ENCODE results near the gene ERCC6L.
"Not testable (repeated sequence)": the region's sequence is repeated elsewhere in the genome, so short reads cannot be mapped to it uniquely, and the experiment has no call there.

Gene ERCC6L

DNA sequence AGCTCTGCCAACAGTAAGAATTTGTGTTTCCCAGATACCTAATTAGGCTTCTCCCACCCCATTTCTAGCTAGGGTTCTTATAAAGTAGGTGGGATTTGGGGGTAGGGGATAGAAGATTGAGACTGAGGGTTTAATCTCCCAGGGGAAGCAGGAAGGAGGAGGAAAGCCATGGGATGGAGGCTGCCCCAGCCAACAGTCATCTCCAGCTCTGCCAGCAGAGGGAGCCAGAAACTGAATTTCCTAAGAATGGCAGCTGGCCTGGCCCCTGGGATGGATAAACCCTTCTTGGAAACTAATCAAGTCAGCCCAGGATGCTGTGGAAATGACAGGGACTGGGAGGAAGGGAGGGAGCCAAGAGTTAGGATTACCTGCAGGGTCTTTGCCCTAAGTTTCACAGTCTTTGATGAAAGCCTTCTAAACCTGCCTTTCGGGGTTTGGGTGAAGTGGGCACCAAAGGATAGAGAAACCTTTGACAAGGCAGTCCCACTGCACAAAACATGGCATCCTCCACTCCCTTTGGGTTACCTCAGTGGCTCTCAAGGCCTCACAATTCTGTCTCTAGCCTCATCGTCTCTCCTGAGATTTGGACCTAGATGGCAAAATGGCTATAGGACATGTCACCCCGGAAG is 6.7 kb upstream of the ERCC6L start:
- peak; percentile 29 for DNase-seq

DNA sequence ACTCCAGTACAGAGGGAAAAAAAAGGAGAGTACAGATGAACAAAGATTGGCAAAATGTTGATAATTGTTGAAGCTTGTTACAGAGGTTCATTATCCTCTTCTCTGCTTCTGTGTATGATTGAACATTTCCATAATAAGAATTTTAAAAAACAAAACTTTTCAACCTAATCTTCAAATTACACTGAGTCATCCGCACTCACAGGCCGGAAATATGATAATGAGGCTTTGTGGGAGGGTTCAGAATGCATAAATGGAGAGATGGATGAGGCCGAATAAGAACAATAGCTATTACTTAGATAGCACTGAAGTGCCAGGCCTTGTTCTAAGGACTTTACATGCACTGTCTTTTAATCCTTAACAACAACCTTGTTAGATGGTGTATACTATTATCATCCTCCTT is 4.6 kb upstream of the ERCC6L start:
- DNase-seq = no peak

DNA sequence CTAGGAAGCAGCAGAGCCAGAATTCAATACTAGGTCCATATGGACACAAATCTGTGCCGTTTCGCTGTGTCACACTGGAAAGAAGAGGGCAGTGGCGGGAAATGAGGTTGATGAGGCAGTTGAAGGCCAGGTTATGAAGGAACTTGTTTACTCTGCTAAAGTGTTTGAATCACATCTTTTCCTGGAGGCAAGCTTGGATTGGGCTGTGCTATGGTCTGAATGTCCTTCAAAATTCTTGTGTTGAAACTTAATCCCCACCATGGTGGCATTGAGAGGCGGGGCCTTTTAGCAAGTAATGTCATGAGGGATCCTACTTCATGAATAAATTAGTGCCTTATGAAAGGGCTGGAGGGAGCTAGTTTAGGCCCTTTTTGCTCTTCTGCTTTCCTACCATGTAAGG is 2.1 kb upstream of the ERCC6L start:
- no peak for DNase-seq

DNA sequence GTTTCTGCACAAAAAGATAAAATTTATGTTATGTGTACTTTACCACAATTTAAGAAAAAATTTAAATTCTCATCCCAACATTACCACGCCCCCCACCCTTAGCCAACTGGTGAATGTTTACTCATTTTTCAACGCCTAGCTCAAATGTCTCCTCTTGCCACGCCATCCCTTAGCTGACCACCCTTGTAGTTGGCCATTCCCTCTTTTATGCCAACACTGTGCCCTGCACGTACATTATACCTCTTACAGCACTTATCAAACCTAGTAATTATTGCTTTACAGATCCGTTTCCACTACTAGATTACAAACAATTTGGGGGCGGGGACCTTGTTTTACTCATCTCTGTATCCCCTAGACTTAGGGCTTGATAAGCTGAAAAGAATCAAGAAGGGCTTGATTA is 644 bp downstream of the ERCC6L start:
- no peak for DNase-seq

DNA sequence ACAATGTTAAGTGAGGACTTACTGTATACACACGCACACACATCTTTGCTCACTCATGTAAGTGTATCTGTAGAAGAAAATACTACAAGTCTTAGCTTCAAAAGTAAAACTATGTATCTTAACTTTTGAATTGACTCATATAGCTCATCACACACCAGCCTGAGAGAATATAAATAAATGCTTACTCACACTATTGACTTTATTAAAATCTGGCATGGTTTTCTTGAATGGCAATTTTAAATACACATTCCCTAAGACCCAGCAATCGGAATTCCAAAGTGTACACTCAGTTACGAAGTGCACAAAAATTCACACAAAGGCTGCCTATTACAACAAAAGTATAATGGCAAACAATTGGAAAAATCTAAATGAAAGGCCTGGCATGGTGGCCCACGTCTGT is 2.0 kb downstream of the ERCC6L start:
- DNase-seq = no peak

DNA sequence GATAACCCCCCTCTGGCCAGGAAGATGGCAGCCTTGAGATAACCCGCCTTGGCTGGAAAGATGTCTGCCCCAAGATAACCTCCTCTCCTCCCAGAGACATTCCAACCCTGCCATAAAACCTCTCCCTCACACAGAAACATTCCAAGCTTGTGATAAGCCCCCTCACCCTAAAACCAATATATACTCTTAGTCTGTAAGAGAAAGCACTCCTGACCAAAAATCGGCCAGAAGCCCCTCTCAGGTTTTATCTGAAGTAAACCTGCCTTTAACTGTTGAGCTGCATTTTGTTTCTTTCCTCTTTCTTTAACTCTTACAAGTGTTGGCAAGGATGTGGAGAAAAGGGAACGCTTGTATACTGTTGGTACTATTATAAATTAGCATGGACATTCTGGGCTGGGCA is 8.5 kb downstream of the ERCC6L start:
- DNase-seq = no peak

DNA sequence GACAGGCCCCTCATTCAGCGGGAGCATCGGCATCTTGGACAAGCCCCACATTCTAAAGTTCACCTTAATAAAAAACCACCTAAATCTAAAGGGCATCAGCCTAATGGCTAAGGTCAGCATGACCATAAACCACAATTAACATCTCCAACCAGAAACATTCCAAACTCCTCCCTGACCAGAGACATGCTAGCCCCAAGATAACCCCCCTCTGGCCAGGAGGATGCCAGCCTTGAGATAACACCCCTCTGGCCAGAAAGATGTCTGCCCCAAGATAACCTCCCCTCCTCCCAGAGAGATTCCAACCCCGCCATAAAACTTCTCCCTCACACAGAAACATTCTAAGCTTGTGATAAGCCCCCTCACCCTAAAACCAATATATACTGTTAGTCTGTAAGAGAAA is 18.5 kb downstream of the ERCC6L start:
- DNase-seq = not testable (repeated sequence)

DNA sequence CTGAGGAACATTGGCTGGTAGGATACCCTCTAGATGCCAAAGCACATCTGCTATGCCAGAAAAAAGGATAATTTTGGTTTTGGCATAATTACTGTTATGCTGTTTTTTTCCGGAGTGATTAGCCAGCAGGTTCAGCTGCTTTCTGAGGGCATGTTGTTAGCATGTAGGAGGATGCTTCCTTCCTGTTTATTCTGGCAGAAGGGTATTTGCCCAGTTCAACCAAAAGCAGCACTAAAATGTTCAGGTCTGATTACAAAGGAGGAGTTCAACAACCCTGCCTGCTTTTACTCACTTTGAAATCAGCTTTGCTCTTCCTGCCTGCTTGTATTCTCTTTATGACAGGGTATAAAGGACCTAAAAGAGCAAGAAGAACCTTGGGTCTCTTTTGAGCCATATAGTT is 21.9 kb downstream of the ERCC6L start:
- DNase-seq = no peak

DNA sequence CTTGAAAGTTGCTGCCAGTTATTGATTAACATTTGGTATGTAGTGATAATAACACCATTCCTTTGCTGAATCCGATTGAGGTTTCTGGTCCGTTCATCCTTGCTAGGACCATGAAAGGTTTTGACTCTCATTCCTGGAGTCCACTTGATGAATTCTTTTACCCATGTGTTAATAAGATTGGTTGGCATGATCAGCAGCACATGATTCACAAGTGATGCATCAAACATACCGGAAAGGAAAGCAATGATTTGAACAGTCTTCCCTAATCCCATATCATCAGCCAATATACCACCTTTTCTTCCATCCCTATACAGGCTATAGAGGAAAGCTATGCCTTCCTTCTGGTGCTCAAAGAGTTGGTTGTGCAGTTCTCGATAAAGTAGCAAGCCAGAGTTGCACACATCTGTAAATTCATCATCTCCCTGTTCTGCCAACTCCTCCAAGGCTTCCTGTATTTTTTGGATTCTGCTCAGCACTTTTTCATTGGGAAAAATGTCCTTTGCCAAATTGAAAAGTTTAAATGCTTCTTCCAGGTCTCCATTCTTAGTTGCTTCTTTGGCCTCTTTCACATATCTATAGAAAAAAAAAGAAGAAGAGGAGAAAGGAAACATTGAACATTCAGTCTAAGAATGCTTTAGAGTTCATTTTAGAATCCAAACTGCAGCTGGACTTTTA is 30.6 kb downstream of the ERCC6L start:
- no peak for DNase-seq

DNA sequence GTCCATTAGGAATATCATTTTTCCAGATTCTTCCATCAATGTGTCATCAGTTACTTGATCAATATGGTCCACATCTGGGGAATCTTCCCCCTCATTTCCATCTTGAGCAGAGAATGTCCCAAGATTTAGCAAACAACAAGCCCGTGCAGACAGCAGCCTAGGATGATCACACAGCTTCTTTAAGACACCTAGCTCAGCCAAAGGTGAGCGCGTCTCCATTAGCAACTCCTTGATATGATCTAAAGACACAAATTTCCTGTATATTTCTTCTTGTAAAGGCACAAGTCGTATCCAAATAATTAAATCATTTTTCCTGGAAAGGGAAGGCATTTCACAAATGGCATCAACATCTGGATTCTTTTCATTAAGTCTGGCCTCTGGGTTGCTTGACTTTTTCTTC is 31.5 kb downstream of the ERCC6L start:
- DNase-seq = no peak

DNA sequence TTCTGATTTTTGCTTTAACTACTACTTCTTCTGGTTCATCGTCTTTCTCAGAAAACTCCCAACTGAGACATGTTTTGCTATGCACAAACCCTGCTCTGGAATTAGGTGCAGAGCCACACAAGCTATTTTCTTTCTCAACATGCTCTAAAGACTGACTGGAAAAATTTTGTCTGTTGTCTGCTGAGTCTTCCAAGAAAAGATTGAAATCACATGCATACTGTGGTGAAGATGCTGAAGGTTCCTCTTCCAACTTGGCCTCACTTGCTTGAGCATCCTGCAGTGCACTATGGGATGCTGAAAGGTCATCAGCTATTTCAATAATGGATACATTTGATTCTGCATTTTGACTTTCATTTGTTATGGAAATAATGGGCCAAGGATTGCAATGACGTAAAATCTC is 33.1 kb downstream of the ERCC6L start:
- DNase-seq = no peak

DNA sequence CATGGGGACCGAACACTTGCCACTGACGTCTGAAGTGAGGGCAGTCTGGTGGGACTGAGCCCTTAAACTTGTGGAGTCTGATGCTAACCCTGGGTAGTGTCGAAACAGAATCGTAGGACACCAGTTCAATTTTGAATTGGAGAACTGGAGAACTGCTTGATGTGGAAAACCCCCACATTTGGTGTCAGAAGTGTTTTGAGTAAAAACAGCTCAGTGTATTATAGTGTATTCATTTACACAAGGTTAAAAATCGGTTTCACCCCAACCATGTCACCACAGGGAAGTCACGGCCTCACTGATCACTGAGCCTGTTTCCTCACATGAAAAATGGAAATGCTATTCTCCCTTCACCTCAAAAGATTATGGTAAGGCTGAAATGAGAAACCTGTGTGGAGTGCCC is 35.4 kb downstream of the ERCC6L start:
- DNase-seq = no peak

DNA sequence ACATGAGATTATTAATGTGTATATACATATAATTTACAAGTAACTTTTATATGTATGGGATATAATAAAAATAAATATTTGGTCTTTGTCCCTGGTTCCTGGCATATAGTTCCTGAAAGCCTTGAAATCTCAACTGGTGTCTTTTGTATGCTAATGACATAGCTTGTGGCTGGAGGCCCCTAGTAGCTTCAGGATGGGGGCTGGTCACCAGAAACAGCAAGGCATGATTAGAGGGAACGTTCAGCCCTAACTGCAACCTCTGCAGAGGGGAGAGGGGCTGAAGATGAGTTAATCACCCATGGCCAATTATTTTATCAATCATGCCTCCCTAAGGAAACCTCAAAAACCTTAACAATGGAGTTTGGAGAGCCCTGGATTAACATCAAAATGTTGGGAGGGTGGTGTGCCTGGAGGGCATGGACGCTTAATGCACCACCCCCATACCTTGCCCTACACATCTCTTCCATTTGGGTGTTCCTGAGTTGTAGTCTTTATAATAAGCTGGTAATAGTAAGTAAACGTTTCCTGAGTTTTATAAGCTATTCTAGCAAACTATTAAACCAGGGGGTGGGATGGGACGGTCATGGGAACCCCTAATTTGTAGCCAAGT is 35.9 kb downstream of the ERCC6L start:
- no peak for DNase-seq

DNA sequence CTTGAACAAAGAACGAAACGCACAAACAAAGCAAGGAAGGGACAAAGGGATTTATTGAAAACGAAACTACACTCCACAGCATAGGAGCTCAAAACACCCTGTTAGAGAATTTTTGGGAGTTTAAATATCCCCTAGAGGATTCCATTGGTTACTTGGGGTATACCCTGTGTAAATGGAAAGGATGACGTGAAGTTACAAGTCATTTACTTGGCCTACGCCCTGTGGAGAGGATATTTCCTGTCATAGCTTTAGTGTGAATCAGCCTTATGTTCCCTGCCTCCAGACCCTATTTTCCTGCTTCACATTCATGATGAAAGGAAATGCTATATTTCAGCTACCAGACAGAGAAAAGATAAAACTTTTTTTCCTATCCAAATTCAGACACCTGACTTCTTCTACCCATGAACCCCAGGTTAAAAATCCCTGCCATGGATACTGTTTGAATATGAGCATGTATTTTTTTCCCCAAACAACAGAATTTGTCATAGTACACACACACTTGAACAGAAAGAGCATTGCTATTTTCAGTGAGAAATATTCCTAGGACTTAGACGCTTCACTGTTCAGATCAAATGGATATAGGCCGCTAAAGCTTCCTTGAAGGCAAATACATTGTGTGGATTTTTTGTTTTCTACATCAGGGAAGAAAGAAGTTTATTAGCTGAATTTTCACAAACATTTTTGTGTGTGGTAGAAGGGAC is 36.8 kb downstream of the ERCC6L start:
- no peak for DNase-seq

DNA sequence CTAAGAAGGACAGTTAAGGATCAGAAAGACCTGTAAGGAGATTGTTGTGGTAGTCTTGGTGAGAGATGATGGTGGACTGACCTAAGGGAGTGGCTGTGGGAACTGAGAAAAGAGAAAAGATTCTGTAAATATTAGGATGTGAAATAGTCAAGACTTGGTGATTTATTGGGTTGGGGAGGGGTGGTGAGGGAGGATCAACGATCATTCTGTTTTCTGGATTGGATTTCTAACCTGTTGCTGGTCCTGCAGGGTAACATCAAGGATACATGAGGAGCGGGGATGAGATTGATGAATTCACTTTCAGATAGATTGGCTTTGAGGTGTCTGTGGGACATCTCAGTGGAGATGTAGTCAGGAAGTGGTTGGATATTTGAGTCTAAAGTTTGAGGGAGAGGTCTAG is 55.9 kb downstream of the ERCC6L start:
- no peak for DNase-seq

DNA sequence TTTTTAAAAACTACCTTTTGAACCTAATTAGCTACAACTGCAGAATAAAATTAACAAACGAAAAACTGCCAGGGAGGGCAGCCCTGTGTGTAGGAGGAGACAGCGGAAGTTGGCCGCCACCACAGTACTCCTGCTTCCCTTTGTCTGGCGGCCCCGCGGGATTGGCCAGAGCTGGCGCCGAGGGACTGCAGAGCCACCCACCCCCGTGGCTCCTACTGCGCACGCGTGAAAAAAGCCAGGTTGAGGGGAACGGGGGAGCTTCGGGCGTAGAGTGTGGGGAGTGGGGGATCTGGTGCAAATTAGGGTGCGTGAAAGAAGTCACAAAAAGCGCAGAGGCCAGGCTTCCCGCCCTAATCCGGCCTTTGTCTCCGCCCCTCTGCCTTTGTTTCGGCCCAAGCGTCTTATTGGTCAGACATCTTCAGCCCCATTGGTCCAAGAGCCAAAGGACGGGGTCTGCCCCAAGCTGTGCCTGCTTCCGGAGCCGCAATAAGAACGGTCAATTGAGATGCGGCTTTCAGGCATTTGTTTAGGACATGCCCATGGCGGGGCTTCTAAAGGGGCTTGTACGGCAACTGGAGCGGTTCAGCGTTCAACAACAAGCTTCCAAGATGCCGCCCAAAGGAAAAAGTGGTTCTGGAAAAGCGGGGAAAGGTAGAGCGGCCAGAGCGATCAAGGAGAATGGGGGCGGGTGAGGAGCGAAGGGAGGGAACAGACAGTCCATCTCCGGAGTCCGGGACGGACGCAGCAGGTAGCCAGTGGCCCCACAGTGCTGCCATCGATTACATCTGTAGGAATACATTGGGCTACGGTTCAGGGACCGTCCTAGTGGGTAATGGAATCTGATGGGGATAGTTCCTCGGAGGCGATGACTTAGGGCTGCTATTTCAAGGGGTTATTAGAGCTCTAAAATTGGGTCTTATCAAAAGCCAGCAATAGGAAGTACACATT is 57.4 kb downstream of the ERCC6L start, which contains the start of gene PIN4:
Gene PIN4 (plus strand): TSS at position 580 of the 948 bp plus-strand sequence. CDS start 29 bp downstream, at position 609.
- peak; percentile 76 for DNase-seq

DNA sequence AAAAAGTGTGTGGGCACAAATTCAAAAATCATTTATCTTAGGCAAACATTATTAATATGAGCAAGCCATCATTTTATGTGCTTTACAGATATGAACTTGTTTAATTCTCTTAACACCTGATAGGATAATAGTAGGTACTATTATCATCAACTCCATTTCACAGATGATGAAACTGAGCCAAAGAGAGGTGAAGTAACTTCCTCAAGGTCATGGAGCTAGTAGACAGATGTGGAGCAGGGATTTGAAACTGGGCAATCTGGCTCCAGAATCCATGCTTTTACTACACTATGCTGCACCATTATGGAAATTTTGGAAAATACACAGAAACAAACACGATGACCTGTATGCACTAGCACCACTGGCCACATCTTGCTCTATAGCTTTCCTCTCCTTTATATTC is 58.3 kb downstream of the ERCC6L start:
- DNase-seq = no peak

DNA sequence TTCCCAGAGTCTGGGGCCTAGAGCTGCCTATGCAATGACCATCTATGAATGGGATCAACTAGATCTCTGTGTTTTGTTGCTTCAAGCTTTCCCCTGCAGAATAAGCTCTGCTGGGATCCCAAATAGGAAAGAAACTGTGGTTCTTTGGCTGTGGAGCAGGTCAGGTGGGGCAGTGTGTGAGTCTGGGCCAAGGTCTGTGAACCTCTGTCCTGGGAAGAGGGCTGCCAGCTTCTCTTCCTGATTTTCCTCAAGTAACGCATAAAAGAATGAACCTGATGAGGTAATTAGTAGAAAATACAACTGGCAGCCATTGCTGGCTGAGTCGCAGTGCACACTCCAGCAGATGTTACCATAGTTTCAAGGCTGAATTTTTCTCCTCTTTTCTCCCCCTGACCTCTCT is 61.8 kb downstream of the ERCC6L start:
- DNase-seq = no peak

DNA sequence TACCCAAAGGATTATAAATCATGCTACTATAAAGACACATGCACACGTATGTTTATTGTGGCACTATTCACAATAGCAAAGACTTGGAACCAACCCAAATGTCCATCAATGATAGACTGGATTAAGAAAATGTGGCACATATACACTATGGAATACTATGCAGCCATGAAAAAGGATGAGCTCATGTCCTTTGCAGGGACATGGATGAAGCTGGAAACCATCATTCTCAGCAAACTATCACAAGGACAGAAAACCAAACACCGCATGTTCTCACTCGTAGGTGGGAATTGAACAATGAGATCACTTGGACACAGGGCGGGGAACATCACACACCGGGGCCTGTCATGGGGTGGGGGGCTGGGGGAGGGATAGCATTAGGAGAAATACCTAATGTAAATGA is 62.5 kb downstream of the ERCC6L start:
- not testable (repeated sequence) for DNase-seq

DNA sequence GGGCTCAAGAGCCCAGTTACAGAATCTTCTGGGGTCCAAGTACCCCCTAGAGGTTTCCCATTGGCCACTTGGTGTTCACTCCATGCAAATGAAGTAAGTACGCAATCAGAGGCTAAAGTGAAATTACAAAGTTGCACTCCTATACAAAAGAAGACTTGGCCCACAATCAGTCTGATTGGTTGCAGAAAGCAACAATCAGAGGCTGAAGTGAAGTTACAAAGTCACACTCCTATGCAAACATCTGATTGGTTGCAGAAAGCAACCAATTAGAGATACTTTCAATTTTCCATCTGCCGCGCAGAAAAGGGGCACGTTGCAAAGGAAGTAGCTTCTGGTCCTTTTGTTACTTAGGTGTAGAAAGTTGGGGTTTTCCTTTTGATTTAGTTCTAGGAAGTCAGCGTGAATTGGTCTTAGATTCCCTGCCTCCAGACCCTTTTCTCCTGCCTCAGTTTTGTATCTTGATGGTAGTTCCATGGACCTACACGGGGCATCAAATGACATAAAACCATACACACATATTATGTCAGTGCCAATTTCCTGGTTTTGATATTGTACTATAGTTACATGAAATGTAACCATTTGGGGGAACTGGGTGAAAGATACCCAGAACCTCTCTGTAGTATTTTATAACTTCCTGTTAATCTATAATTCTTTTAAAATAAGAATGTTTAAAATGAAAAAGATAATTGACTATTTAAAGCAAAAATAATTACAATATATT is 69.7 kb downstream of the ERCC6L start:
- no peak for DNase-seq

DNA sequence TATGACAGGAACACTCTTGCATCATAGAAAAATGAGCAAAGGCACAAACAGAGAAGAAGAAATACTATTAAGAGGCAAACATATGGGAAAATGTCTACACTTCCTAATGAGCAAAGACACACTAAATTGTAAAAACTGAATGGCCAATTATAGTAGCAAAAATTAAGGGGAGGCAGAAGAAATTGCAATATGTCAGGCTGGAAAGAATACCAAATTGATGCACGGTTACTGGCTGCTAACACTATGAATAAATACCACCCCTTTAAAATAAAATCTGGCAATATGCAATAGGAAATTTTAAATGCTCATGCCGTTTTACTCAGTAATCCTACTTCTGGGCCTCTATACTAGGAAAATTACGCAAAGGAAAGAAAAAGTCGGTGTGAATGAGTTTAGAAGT is 73.3 kb downstream of the ERCC6L start:
- DNase-seq = no peak

DNA sequence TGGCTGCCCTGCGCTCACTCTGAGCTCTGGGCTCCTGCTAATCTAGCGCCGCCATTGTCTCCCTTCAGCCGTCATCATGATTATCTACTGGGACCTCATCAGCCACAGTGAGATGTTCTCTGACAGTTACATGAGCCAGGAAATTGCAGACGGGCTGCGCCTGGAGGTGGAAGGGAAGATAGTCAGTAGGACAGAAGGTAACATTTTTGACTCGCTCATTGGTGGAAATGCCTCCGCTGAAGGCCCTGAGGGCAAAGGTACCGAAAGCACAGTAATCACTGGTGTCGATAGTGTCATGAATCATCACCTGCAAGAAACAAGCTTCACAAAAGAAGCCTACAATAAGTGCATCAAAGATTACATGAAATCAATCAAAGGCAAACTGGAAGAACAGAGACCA is 79.1 kb downstream of the ERCC6L start:
- DNase-seq = no peak

Data from stimulated activated CD4-positive, alpha-beta T cell treated with anti-CD3 and anti-CD28 coated beads, Interleukin-4, amount 100 ng/mL, for 1 hour (primary cell).